Myocyte (in vitro differentiated cells): ENCODE measurements around the gene FITM1. TPM values are rescaled to one million over a fixed set of nuclear protein-coding genes. Genes with fewer than 3 reads are reported as not detected.
A peak's percentile ranks its signal among the peaks of the same experiment; 100 is the strongest.

ENCODE experiments used
- DNase-seq: peaks from one replicate; pipeline ENCODE4 v3.0.0-alpha.2; 2012; ENCODE audit warnings: low read depth
- total RNA-seq: library from RNA; depleted of rRNA; stranded (reverse); fragments of >200 nt; gene quantifications from 2 replicates; pipeline ENCODE4 v1.2.3, GENCODE V29; 2014

FITM1 gene
- total RNA-seq, 1 donor from 2014 or later: 180 TPM

- no peak for DNase-seq
Observed at GRCh38 chr14:24159777-24160498, 29.5 kb downstream of the FITM1 start.

- DNase-seq: no peak
Observed at GRCh38 chr14:24160499-24160849, 30.0 kb downstream of the FITM1 start.

GRCh38 chr14:24160850-24161804 is 30.7 kb downstream of the FITM1 start, which contains the start of gene IRF9:
Gene IRF9 (plus strand): TSS chr14:24161265. CDS start chr14:24162145, 880 bp downstream.
- peak; percentile 96 for DNase-seq

GRCh38 chr14:24162093-24162492 is 31.6 kb downstream of the FITM1 start:
- no peak for DNase-seq

GRCh38 chr14:24164518-24164991 is 34.1 kb downstream of the FITM1 start:
- no peak for DNase-seq

- DNase-seq: no peak
Observed at GRCh38 chr14:24165785-24166184, 35.3 kb downstream of the FITM1 start.

- no peak for DNase-seq
Observed at GRCh38 chr14:24167469-24168114, 37.1 kb downstream of the FITM1 start.

- DNase-seq: no peak
Observed at GRCh38 chr14:24171422-24172260, 41.2 kb downstream of the FITM1 start, which contains the start of gene REC8. Gene REC8 (plus strand): TSS chr14:24172080. CDS start chr14:24172553, 473 bp downstream.

GRCh38 chr14:24172261-24172860 is 41.9 kb downstream of the FITM1 start:
- DNase-seq: no peak

- DNase-seq: peak; percentile 38
Observed at GRCh38 chr14:24172871-24173281, 42.4 kb downstream of the FITM1 start.

GRCh38 chr14:24176599-24176998 is 46.1 kb downstream of the FITM1 start:
- no peak for DNase-seq

GRCh38 chr14:24177041-24177825 is 46.8 kb downstream of the FITM1 start:
- DNase-seq: no peak

- no peak for DNase-seq
Observed at GRCh38 chr14:24177891-24178290, 47.4 kb downstream of the FITM1 start.

GRCh38 chr14:24178399-24179178 is 48.1 kb downstream of the FITM1 start:
- peak; percentile 22 for DNase-seq

GRCh38 chr14:24179294-24179960 is 49.0 kb downstream of the FITM1 start:
- peak; percentile 83 for DNase-seq

GRCh38 chr14:24179961-24180796 is 49.7 kb downstream of the FITM1 start:
- peak; percentile 78 for DNase-seq
